H1 (cell line): ENCODE data around the gene ALPG. TPM values are rescaled to one million over a fixed set of nuclear protein-coding genes. Genes with fewer than 3 reads are reported as not detected.
"Not testable (repeated sequence)": the region's sequence is repeated elsewhere in the genome, so short reads cannot be mapped to it uniquely, and the experiment has no call there.

Experiments
- CTCF ChIA-PET: fragments of 300-600 bp; sonication (Branson Sonifier 250); formaldehyde crosslinking; loops from one replicate; lab custom pipeline; 2021; ENCODE audit not compliant: partially characterized antibody; lab: Charles Lee
- POLR2A ChIA-PET: fragments of 300-600 bp; sonication (Branson Sonifier 250); formaldehyde crosslinking; loops from one replicate; lab custom pipeline; 2021; ENCODE audit warnings: inconsistent platforms; ENCODE audit not compliant: partially characterized antibody; lab: Charles Lee
- DNase-seq, 2 experiments: peaks; one replicate each; pipeline versions ENCODE4 v3.0.0 to v3.0.0-alpha.2; 2010 to 2022; ENCODE audit warnings: low spot score in 2 of 2, low read depth in 1 of 2, mixed read lengths in 1 of 2
- FAIRE-seq: peaks from 2 replicates; lab custom pipeline; 2011; peaks lifted over from hg19 to GRCh38; lab: Jason Lieb, UNC
- H2AFZ ChIP-seq: 2 replicates; pipeline ENCODE4 v1.8.1; 2012; ENCODE audit warnings: low read length, inconsistent platforms
- H2AK5ac ChIP-seq: 2 replicates; pipeline ENCODE4 v1.6.1; 2013; ENCODE audit warnings: low read depth, low read length
- H2BK120ac ChIP-seq: replicated peaks from 2 replicates; pipeline ENCODE3; 2013; ENCODE audit warnings: low read depth, low read length, inconsistent platforms
- H2BK12ac ChIP-seq: 2 replicates; pipeline ENCODE4 v1.6.1; 2013; ENCODE audit warnings: low read depth, low read length
- H2BK15ac ChIP-seq: 2 replicates; pipeline ENCODE4 v1.6.1; 2013; ENCODE audit warnings: low read length
- H2BK20ac ChIP-seq: 2 replicates; pipeline ENCODE4 v1.6.1; 2013; ENCODE audit warnings: low read length
- H2BK5ac ChIP-seq: 2 replicates; pipeline ENCODE4 v1.6.1; 2013; ENCODE audit warnings: low read depth, low read length
- H3K14ac ChIP-seq: 2 replicates; pipeline ENCODE4 v1.6.1; 2013; ENCODE audit warnings: inconsistent platforms; ENCODE audit not compliant: insufficient read length
- H3K18ac ChIP-seq: 2 replicates; pipeline ENCODE4 v1.6.1; 2013; ENCODE audit warnings: low read length; ENCODE audit errors: extremely low read depth
- H3K23ac ChIP-seq: 2 replicates; pipeline ENCODE4 v1.6.1; 2013; ENCODE audit warnings: inconsistent platforms; ENCODE audit not compliant: insufficient read length
- H3K23me2 ChIP-seq: 2 replicates; pipeline ENCODE4 v1.6.1; 2013; ENCODE audit warnings: low read depth, low read length
- H3K27ac ChIP-seq: 2 replicates; pipeline ENCODE4 v1.6.1; 2011; ENCODE audit warnings: low read depth, low read length, inconsistent platforms
- H3K27me3 ChIP-seq, 4 experiments: replicated peaks in 1 of 4; 1 replicate in 1 of 4; 2 replicates in 3 of 4; pipeline versions ENCODE4 v1.6.1 to v1.8.1; 2011 to 2013; ENCODE audit warnings: low read length in 3 of 4, mild to moderate bottlenecking in 3 of 4, inconsistent platforms in 2 of 4, mixed read lengths in 2 of 4, moderate library complexity in 1 of 4; ENCODE audit not compliant: control insufficient read depth in 3 of 4, insufficient read depth in 3 of 4; ENCODE audit errors: extremely low read depth in 1 of 4
- H3K36me3 ChIP-seq, 4 experiments: 2 replicates each; pipeline versions ENCODE4 v1.6.1 to v1.8.1; 2011 to 2013; ENCODE audit warnings: mild to moderate bottlenecking in 4 of 4, low read length in 3 of 4, moderate library complexity in 2 of 4, control low read depth in 1 of 4, inconsistent platforms in 1 of 4; ENCODE audit not compliant: insufficient read depth in 4 of 4, control insufficient read depth in 2 of 4
- H3K4ac ChIP-seq: replicated peaks from 2 replicates; pipeline ENCODE3; 2013; ENCODE audit warnings: low read length, low read depth, mixed read lengths, inconsistent platforms; ENCODE audit not compliant: insufficient read length
- H3K4me1 ChIP-seq, 4 experiments: replicated peaks in 1 of 4; 1 replicate in 1 of 4; 2 replicates in 3 of 4; pipeline versions ENCODE4 v1.6.1 to v1.8.1; 2011 to 2013; ENCODE audit warnings: low read length in 3 of 4, inconsistent platforms in 2 of 4, mixed read lengths in 1 of 4; ENCODE audit not compliant: insufficient read depth in 4 of 4, control insufficient read depth in 3 of 4
- H3K4me2 ChIP-seq, 2 experiments: 2 replicates each; pipeline versions ENCODE4 v1.6.1 to v1.8.1; 2011 to 2013; ENCODE audit warnings: low read depth in 2 of 2, low read length in 2 of 2, control low read depth in 1 of 2, inconsistent platforms in 1 of 2, mild to moderate bottlenecking in 1 of 2; ENCODE audit not compliant: insufficient read depth in 1 of 2
- H3K4me3 ChIP-seq, 4 experiments: fragments of 200-600, 300-600 bp in 1 of 4; sonication (generic), shearing (Covaris generic), sonication (Bioruptor Twin) in 1 of 4; 2 replicates each; pipeline versions ENCODE4 v1.5.1 to v1.8.1; 2011 to 2016; ENCODE audit warnings: low read length in 4 of 4, low read depth in 3 of 4, control low read depth in 2 of 4, inconsistent platforms in 2 of 4, mild to moderate bottlenecking in 2 of 4, mixed read lengths in 1 of 4, moderate library complexity in 1 of 4; ENCODE audit not compliant: insufficient read depth in 2 of 4; ENCODE audit errors: extremely low read depth in 1 of 4
- H3K56ac ChIP-seq: replicated peaks from 2 replicates; pipeline ENCODE3; 2013; ENCODE audit warnings: low read depth, mild to moderate bottlenecking, mixed read lengths, low read length, inconsistent platforms; ENCODE audit not compliant: insufficient read length
- H3K79me1 ChIP-seq: 2 replicates; pipeline ENCODE4 v1.6.1; 2013; ENCODE audit warnings: low read depth, low read length, control low read depth
- H3K79me2 ChIP-seq, 2 experiments: 2 replicates each; pipeline versions ENCODE4 v1.6.1 to v1.8.1; 2012 to 2013; ENCODE audit warnings: low read length in 2 of 2, mild to moderate bottlenecking in 2 of 2, inconsistent platforms in 1 of 2; ENCODE audit not compliant: insufficient read depth in 2 of 2, control insufficient read depth in 1 of 2
- H3K9ac ChIP-seq, 4 experiments: replicated peaks in 1 of 4; 1 replicate in 1 of 4; 2 replicates in 3 of 4; pipeline versions ENCODE4 v1.6.1 to v1.8.1; 2011 to 2013; ENCODE audit warnings: low read depth in 3 of 4, low read length in 3 of 4, control low read depth in 2 of 4, mild to moderate bottlenecking in 2 of 4, moderate library complexity in 2 of 4, inconsistent platforms in 1 of 4; ENCODE audit errors: extremely low read depth in 1 of 4
- H3K9me3 ChIP-seq, 2 experiments: 2 replicates each; pipeline versions ENCODE4 v1.6.1 to v1.8.1; 2012 to 2013; ENCODE audit warnings: mild to moderate bottlenecking in 2 of 2, moderate library complexity in 2 of 2, control low read depth in 1 of 2, inconsistent platforms in 1 of 2, low read depth in 1 of 2, low read length in 1 of 2, mixed read lengths in 1 of 2; ENCODE audit not compliant: insufficient read depth in 2 of 2
- H4K20me1 ChIP-seq, 2 experiments: replicated peaks in 1 of 2; 2 replicates each; pipeline versions ENCODE3 to v1.8.1; 2011 to 2013; ENCODE audit warnings: inconsistent platforms in 2 of 2, low read length in 2 of 2, mild to moderate bottlenecking in 1 of 2; ENCODE audit not compliant: insufficient read depth in 2 of 2, control insufficient read depth in 1 of 2
- H4K5ac ChIP-seq: 2 replicates; pipeline ENCODE4 v1.6.1; 2013; ENCODE audit warnings: low read length, low read depth, mixed read lengths, inconsistent platforms; ENCODE audit not compliant: insufficient read length
- H4K8ac ChIP-seq: 2 replicates; pipeline ENCODE4 v1.8.0; 2013; ENCODE audit warnings: mild to moderate bottlenecking, moderate library complexity, low read length, inconsistent platforms; ENCODE audit not compliant: insufficient read depth; ENCODE audit errors: extremely low read depth
- H4K91ac ChIP-seq: replicated peaks from 2 replicates; pipeline ENCODE3; 2013; ENCODE audit warnings: low read length, mixed read lengths, inconsistent platforms; ENCODE audit not compliant: insufficient read length
- WGBS, 2 experiments: shearing (Covaris generic) in 1 of 2; methylation state at CpG; one replicate each; pipeline versions ENCODE4 v1.1.6 to v1.1.7; 2013 to 2015; ENCODE audit warnings: low lambda C conversion rate in 2 of 2, mixed read lengths in 2 of 2, inconsistent platforms in 1 of 2, low coverage in 1 of 2, missing lambda C conversion rate in 1 of 2; ENCODE audit not compliant: insufficient replicate concordance in 2 of 2, insufficient coverage in 1 of 2, insufficient read length in 1 of 2; ENCODE audit errors: extremely low coverage in 1 of 2, missing lambda C conversion rate in 1 of 2; 5-methylcytosine and 5-hydroxymethylcytosine counted together
- polyA plus RNA-seq, 7 experiments: library from polyadenylated mRNA; depleted of rRNA in 3 of 7; stranded (reverse) in 5 of 7; unstranded in 2 of 7; fragments of >200 nt in 5 of 7; fragments of 200-250 nt in 2 of 7; gene quantifications; 1 replicate in 5 of 7; 2 replicates in 1 of 7; 4 replicates in 1 of 7; pipeline versions ENCODE4 v1.2.1 to v1.2.3, GENCODE V29; 2011 to 2013; ENCODE audit warnings: missing spikeins in 2 of 7, mixed read lengths in 2 of 7
- total RNA-seq: library from RNA; stranded (reverse); fragmentation: NEBNext Ultra II Directional; extraction: Animal tissue kit (Norgen Biotek cat#: 25700); gene quantifications from 2 replicates; pipeline ENCODE4 v1.2.1, GENCODE V29; 2021

The ALPG gene
- total and polyA plus RNA-seq, 2 of the 8 experiments (the other 6 are each of a cell fraction or from before 2014, with no cell fraction given) = 0.56 to 2.1 TPM

DNA sequence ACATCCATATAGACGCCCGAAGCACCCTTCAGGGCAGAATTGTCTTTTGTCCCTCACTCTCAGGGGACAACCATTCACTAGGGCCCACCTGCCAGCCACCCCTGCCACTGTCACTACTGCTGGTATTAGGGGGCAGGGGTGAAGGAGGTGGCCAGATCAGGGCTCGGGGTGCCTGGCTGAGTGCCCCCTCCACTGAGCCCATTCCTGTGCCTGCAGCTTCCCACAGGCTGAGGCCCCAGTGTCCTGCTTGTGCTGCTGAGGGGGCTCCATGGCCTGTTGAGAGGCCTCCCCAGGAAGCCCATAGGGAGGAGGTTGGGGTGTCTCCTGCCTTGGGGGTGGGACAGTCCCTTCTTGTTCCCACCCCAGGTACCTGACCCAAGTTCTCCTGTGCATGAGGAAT lies 45.0 kb downstream of the ALPG start:
- H2AFZ ChIP-seq, H3K9ac ChIP-seq, H3K56ac ChIP-seq, POLR2A ChIA-PET, H3K27ac ChIP-seq, H4K91ac ChIP-seq, H2AK5ac ChIP-seq, H3K79me1 ChIP-seq, H2BK20ac ChIP-seq, H2BK15ac ChIP-seq, H3K9me3 ChIP-seq, DNase-seq, H3K14ac ChIP-seq, FAIRE-seq, H2BK120ac ChIP-seq, H3K27me3 ChIP-seq, H3K36me3 ChIP-seq, H4K5ac ChIP-seq, H3K23ac ChIP-seq, H4K8ac ChIP-seq, H3K79me2 ChIP-seq, H3K4me3 ChIP-seq, H2BK12ac ChIP-seq, H3K23me2 ChIP-seq, H3K4me1 ChIP-seq, H3K18ac ChIP-seq, H3K4ac ChIP-seq, H2BK5ac ChIP-seq, H3K4me2 ChIP-seq, H4K20me1 ChIP-seq: not testable (repeated sequence)
- CTCF ChIA-PET = interaction anchor here (1.3 to 2.3 kb wide), 3 partner anchors 13 to 70 kb away, joined by 5 to 20 read pairs (median 6); partner anchors contain the start of gene PRSS56
- 93% methylated on average over 3 of the region's 3 CpGs; no CpG with 5 or more reads in 1 of the 2 experiments for WGBS, 2 experiments
